Measurements from ENCODE around the gene RAB38.

DNA sequence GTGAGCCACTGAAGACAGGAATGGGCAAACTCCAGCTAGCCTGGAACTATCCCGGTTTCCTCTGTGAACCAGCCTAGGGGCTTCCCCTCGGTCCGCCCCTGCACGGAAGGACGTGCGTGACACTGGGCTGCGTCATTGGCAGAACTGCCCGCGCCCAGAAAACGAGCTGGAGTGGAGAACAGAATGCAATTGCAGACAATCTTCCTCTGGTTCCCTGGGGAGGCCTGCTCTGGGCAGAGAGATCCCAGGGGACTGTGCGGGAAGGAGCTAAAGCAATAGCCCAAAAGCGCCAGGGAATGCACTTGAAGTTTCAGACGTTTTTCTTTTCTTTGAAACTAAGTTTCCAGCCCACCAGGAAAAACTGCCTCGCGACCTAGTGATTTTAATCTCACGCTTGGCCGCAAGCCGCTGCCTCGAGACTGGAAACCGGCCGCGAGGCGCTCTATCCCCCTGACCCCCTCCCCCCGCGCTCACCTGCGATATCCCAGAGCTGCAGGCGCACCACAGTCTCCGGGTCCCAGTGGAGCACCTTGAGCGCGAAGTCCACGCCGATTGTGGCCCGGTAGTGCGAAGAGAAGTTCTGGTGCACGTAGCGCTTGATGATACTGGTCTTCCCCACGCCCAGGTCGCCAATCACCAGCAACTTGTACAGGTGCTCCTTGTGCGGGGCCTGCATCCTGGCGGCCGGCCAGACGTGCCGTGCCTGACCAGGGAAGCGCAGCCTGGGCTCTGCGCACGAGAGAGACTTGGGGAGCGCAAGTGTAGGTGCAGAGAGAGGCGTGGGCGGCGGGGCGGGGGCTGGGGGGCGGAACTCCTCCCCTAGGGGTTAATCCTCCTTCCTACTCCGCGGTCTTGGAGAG, at the start of gene RAB38:
- TF ChIP-seq, protein P1, sequence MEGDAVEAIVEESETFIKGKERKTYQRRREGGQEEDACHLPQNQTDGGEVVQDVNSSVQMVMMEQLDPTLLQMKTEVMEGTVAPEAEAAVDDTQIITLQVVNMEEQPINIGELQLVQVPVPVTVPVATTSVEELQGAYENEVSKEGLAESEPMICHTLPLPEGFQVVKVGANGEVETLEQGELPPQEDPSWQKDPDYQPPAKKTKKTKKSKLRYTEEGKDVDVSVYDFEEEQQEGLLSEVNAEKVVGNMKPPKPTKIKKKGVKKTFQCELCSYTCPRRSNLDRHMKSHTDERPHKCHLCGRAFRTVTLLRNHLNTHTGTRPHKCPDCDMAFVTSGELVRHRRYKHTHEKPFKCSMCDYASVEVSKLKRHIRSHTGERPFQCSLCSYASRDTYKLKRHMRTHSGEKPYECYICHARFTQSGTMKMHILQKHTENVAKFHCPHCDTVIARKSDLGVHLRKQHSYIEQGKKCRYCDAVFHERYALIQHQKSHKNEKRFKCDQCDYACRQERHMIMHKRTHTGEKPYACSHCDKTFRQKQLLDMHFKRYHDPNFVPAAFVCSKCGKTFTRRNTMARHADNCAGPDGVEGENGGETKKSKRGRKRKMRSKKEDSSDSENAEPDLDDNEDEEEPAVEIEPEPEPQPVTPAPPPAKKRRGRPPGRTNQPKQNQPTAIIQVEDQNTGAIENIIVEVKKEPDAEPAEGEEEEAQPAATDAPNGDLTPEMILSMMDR (conservative IDR thresholded peaks at IDR 0.05 in 1 of 2, IDR thresholded peaks at IDR 0.05 in 1 of 2; ENCODE audit: low read depth in 1 of 2, low read length in 2 of 2) = no peak
- no peak for TF ChIP-seq EZH2 (IDR thresholded peaks at IDR 0.05; ENCODE audit: low read length, missing control alignments)

Measured in fibroblast of lung (primary cell).